GM10266 (cell line): ENCODE measurements around the gene PIAS4.

ENCODE experiments used
- DNase-seq: peaks from one replicate; pipeline ENCODE4 v3.0.0; 2012; ENCODE audit errors: extremely low spot score
- CTCF ChIP-seq: IDR thresholded peaks from 2 replicates; pipeline ENCODE4 v1.5.1; 2012; ENCODE audit warnings: mild to moderate bottlenecking, low read depth; ENCODE audit not compliant: control insufficient read depth, insufficient read depth; ENCODE audit errors: missing control alignments

The PIAS4 gene

GRCh38 chr19:4027146-4027545 is 19.6 kb downstream of the PIAS4 start:
- DNase-seq, result no peak
- no peak for TF ChIP-seq CTCF

GRCh38 chr19:4028334-4029246 is 21.1 kb downstream of the PIAS4 start:
- no peak for TF ChIP-seq CTCF
- DNase-seq, result no peak

- TF ChIP-seq CTCF, result no peak
- no peak for DNase-seq
Measured at GRCh38 chr19:4029247-4029614, 21.7 kb downstream of the PIAS4 start.

GRCh38 chr19:4030552-4030951 is 23.0 kb downstream of the PIAS4 start:
- no peak for TF ChIP-seq CTCF

GRCh38 chr19:4030981-4031380 is 23.4 kb downstream of the PIAS4 start:
- DNase-seq, result no peak
- no peak for TF ChIP-seq CTCF

More at GRCh38 chr19:4030552-4030951, 23.0 kb downstream of the PIAS4 start:
- no peak for DNase-seq

- no peak for DNase-seq
- TF ChIP-seq CTCF, result no peak
Measured at GRCh38 chr19:4031420-4031819, 23.9 kb downstream of the PIAS4 start.

GRCh38 chr19:4032436-4032835 is 24.9 kb downstream of the PIAS4 start:
- DNase-seq, result no peak
- TF ChIP-seq CTCF, result no peak
